K562 (cell line): ENCODE results near the gene AIF1. TPM values are rescaled to one million over a fixed set of nuclear protein-coding genes. Genes with fewer than 3 reads are reported as not detected.
A peak's percentile ranks its signal among the peaks of the same experiment; 100 is the strongest.

Experiments
- ATF1 ChIP-seq, 2 experiments: fragments of 450-650 bp in 1 of 2; IDR thresholded peaks; 2 replicates each; pipeline ENCODE4 v1.6.1; 2016; ENCODE audit warnings: missing compliant biosample characterization in 1 of 2, missing genetic modification characterization in 1 of 2
- IFI16 ChIP-seq: fragments of 250-450 bp; sonication (Bioruptor Pico); IDR thresholded peaks from 2 replicates; pipeline ENCODE4 v2.1.2; 2022; ENCODE audit warnings: mild to moderate bottlenecking, inconsistent platforms
- KLF13 ChIP-seq: fragments of 450-650 bp; IDR thresholded peaks from 2 replicates; pipeline ENCODE4 v1.6.1; 2016; ENCODE audit warnings: missing genetic modification characterization, low read depth, mild to moderate bottlenecking, missing compliant biosample characterization, moderate library complexity, borderline replicate concordance
- MAX ChIP-seq: sonication (generic); formaldehyde crosslinking; IDR thresholded peaks from 2 replicates; pipeline ENCODE4 v1.9.0; 2022; ENCODE audit warnings: mild to moderate bottlenecking, missing genetic modification reagents
- PREB ChIP-seq: sonication (generic); formaldehyde crosslinking; IDR thresholded peaks from 2 replicates; pipeline ENCODE4 v1.8.1; 2023; ENCODE audit warnings: mild to moderate bottlenecking, missing genetic modification reagents
- SAFB ChIP-seq: fragments of 200-400 bp; formaldehyde crosslinking; IDR thresholded peaks from 2 replicates; pipeline ENCODE4 v1.6.1; 2017; ENCODE audit warnings: low read depth, low read length, borderline replicate concordance
- STAT5A ChIP-seq: IDR thresholded peaks from 2 replicates; pipeline ENCODE4 v1.6.1; 2012; ENCODE audit warnings: low read length, inconsistent platforms, borderline replicate concordance
- TEAD4 ChIP-seq, 2 experiments: sonication (generic) in 1 of 2; formaldehyde crosslinking in 1 of 2; IDR thresholded peaks; 2 replicates each; pipeline versions ENCODE4 v1.6.1 to v1.8.0; 2012 to 2022; ENCODE audit warnings: borderline replicate concordance in 1 of 2, inconsistent platforms in 1 of 2, low read length in 1 of 2, mild to moderate bottlenecking in 1 of 2, missing genetic modification reagents in 1 of 2
- THRA ChIP-seq: fragments of 450-650 bp; IDR thresholded peaks from 2 replicates; pipeline ENCODE4 v1.6.1; 2017; ENCODE audit warnings: mild to moderate bottlenecking, moderate library complexity
- YY1 ChIP-seq, 3 experiments: IDR thresholded peaks; 2 replicates each; pipeline ENCODE4 v1.6.1; 2011; ENCODE audit warnings: low read length in 2 of 3, mild to moderate bottlenecking in 2 of 3, moderate library complexity in 2 of 3, borderline replicate concordance in 1 of 3, control low read depth in 1 of 3, low read depth in 1 of 3; ENCODE audit not compliant: insufficient read depth in 3 of 3, insufficient replicate concordance in 2 of 3, control insufficient read depth in 1 of 3, insufficient read length in 1 of 3; ENCODE audit errors: extremely low read depth in 1 of 3
- ZBTB1 ChIP-seq: sonication (generic); formaldehyde crosslinking; IDR thresholded peaks from 2 replicates; pipeline ENCODE4 v1.8.1; 2023; ENCODE audit warnings: missing genetic modification reagents, low read depth, mild to moderate bottlenecking, borderline replicate concordance
- ZBTB17 ChIP-seq: fragments of 450-650 bp; formaldehyde crosslinking; IDR thresholded peaks from 2 replicates; pipeline ENCODE4 v1.4.0; 2020; ENCODE audit warnings: mild to moderate bottlenecking
- ZFP1 ChIP-seq: fragments of 450-650 bp; formaldehyde crosslinking; IDR thresholded peaks from 2 replicates; pipeline ENCODE4 v1.4.0; 2020; ENCODE audit warnings: mild to moderate bottlenecking, mixed read lengths
- ZNF324 ChIP-seq: fragments of 250-450 bp; sonication (Bioruptor Pico); IDR thresholded peaks from 2 replicates; pipeline ENCODE4 v1.4.0; 2020; ENCODE audit warnings: mild to moderate bottlenecking
- ZNF518B ChIP-seq: fragments of 250-450 bp; sonication (Bioruptor Pico); IDR thresholded peaks from 2 replicates; pipeline ENCODE4 v1.5.0; 2021; ENCODE audit warnings: mild to moderate bottlenecking, moderate library complexity
- ZNF740 ChIP-seq, 3 experiments: fragments of 200-800 bp in 1 of 3; sonication (Bioruptor generic) in 1 of 3; sonication (generic) in 1 of 3; formaldehyde crosslinking in 1 of 3; IDR thresholded peaks; 2 replicates each; pipeline versions ENCODE4 v1.6.1 to v1.8.0; 2016 to 2022; ENCODE audit warnings: mild to moderate bottlenecking in 2 of 3, missing compliant biosample characterization in 2 of 3, missing genetic modification characterization in 2 of 3, missing genetic modification reagents in 1 of 3
- polyA plus RNA-seq, 8 experiments: library from polyadenylated mRNA; depleted of rRNA in 4 of 8; stranded (reverse) in 5 of 8; unstranded in 3 of 8; fragments of >200 nt; fragmentation: Nextera tagmentation in 2 of 8; fragmentation: Illumina TruSeq in 1 of 8; extraction: Ambion mirVana in 2 of 8; extraction: Trizol in 1 of 8; gene quantifications; 2 replicates each; pipeline versions ENCODE4 v1.2.1 to v1.2.3, GENCODE V29; 2011 to 2014; ENCODE audit warnings: inconsistent platforms in 1 of 8, missing spikeins in 1 of 8
- total RNA-seq, 7 experiments: library from RNA; depleted of rRNA in 6 of 7; stranded (reverse); fragments of >200 nt in 6 of 7; fragmentation: Illumina TruSeq in 2 of 7; extraction: Trizol in 2 of 7; gene quantifications; 2 replicates each; pipeline versions ENCODE4 v1.2.1 to v1.2.3, GENCODE V29; 2011 to 2021; ENCODE audit warnings: low replicate concordance in 1 of 7

Gene AIF1
- total and polyA plus RNA-seq, 9 of the 15 experiments (the other 6 are each of a cell fraction or from before 2014, with no cell fraction given): 9.4 to 33.4 (median 19.4) TPM

- TF ChIP-seq THRA (no peak), ZBTB1 (CRISPR knock-in tag) (peak; percentile 79), ZNF740 (CRISPR knock-in tag; IDR thresholded peaks at IDR 0.05) (peak; percentile 56; the same call in 1 of the 2 replicates), ZNF740 (tag; IDR thresholded peaks at IDR 0.05) (no peak; a peak in 1 of 4 replicates), ATF1 (CRISPR knock-in tag; IDR thresholded peaks at IDR 0.05) (no peak), ATF1 (tag; IDR thresholded peaks at IDR 0.05) (peak; percentile 52), ZNF518B (CRISPR knock-in tag) (peak; percentile 72; the same call in 1 of the 2 replicates), IFI16 (no peak), ZFP1 (CRISPR knock-in tag) (peak; percentile 86), MAX (peak; percentile 66; the same call in 1 of the 2 replicates), KLF13 (tag) (peak; percentile 63; the same call in 1 of the 2 replicates), TEAD4 (IDR thresholded peaks at IDR 0.05; ENCODE audit: low read length) (peak; percentile 11; the same call in 1 of the 2 replicates), TEAD4 (CRISPR knock-in tag; IDR thresholded peaks at IDR 0.05; ENCODE audit: borderline replicate concordance) (no peak), ZBTB17 (CRISPR knock-in tag) (peak; percentile 91), ZNF324 (CRISPR knock-in tag) (peak; percentile 4; the same call in 1 of the 2 replicates), STAT5A (no peak; the same call in 1 of the 2 replicates), PREB (CRISPR knock-in tag) (peak; percentile 46; the same call in 1 of the 2 replicates), YY1 (IDR thresholded peaks at IDR 0.05; ENCODE audit: borderline replicate concordance in 1 of 3, control insufficient read depth in 1 of 3, extremely low read depth in 1 of 3, insufficient read depth in 3 of 3, insufficient read length in 1 of 3, insufficient replicate concordance in 2 of 3, low read depth in 1 of 3, low read length in 2 of 3) (peak in 2 of 3 experiments; percentile 80 to 85), SAFB (0 out of 2 replicates have a peak, but pooled peaks have one; percentile 15)
Observed at GRCh38 chr6:31660381-31661261, 45.6 kb downstream of the AIF1 start, which contains the start of gene C6orf47 (continued).
